DND-41 (cell line): ENCODE data around the gene SUPV3L1.

ENCODE experiments used
- ATAC-seq: fragments of 200-7000 bp; cut with Tn5 transposase; 3 replicates; pipeline ENCODE4 v1.9.1; 2021; ENCODE audit warnings: low read depth; ENCODE audit not compliant: insufficient read depth
- DNase-seq: peaks from one replicate; pipeline ENCODE4 v3.0.0-alpha.2; 2020
- H2AFZ ChIP-seq: 2 replicates; pipeline ENCODE4 v1.6.0; 2012; ENCODE audit warnings: low read depth, low read length
- H3K27ac ChIP-seq: 2 replicates; pipeline ENCODE4 v1.5.1; 2012; ENCODE audit warnings: low read length, inconsistent platforms
- H3K27me3 ChIP-seq: fragments of 200-600 bp; sonication (generic); 2 replicates; pipeline ENCODE4 v1.6.0; 2012; ENCODE audit warnings: low read length, mild to moderate bottlenecking, inconsistent platforms; ENCODE audit not compliant: insufficient read depth, poor library complexity
- H3K36me3 ChIP-seq: 2 replicates; pipeline ENCODE4 v1.5.1; 2012; ENCODE audit warnings: low read length, inconsistent platforms; ENCODE audit not compliant: insufficient read depth
- H3K4me1 ChIP-seq: 2 replicates; pipeline ENCODE4 v1.5.1; 2012; ENCODE audit warnings: mild to moderate bottlenecking, low read length; ENCODE audit not compliant: insufficient read depth
- H3K4me2 ChIP-seq: 2 replicates; pipeline ENCODE4 v1.6.0; 2012; ENCODE audit warnings: mild to moderate bottlenecking, moderate library complexity, low read length, inconsistent platforms; ENCODE audit not compliant: insufficient read depth
- H3K4me3 ChIP-seq, 2 experiments: fragments of 200-600 bp in 1 of 2; shearing (Covaris generic) in 1 of 2; 2 replicates each; pipeline ENCODE4 v1.5.1; 2012 to 2016; ENCODE audit warnings: inconsistent platforms in 2 of 2, low read length in 2 of 2, mild to moderate bottlenecking in 2 of 2, low read depth in 1 of 2, moderate library complexity in 1 of 2
- H3K79me2 ChIP-seq: 2 replicates; pipeline ENCODE4 v1.6.0; 2012; ENCODE audit warnings: low read length, inconsistent platforms; ENCODE audit not compliant: insufficient read depth
- H3K9ac ChIP-seq: 2 replicates; pipeline ENCODE4 v1.6.0; 2012; ENCODE audit warnings: low read depth, mild to moderate bottlenecking, inconsistent platforms, low read length, moderate library complexity
- H3K9me3 ChIP-seq: 2 replicates; pipeline ENCODE4 v1.5.1; 2012; ENCODE audit warnings: low read length, moderate library complexity, mild to moderate bottlenecking, inconsistent platforms; ENCODE audit not compliant: insufficient read depth, severe bottlenecking
- H4K20me1 ChIP-seq: 2 replicates; pipeline ENCODE4 v1.6.0; 2012; ENCODE audit warnings: low read length; ENCODE audit not compliant: insufficient read depth
- EZH2 ChIP-seq: IDR thresholded peaks from 3 replicates; pipeline ENCODE4 v1.6.1; 2012; ENCODE audit warnings: borderline replicate concordance, low read depth, mild to moderate bottlenecking, moderate library complexity, low read length, inconsistent platforms; ENCODE audit not compliant: severe bottlenecking
- TF ChIP-seq, protein P1 (sequence below): IDR thresholded peaks from 2 replicates; pipeline ENCODE4 v1.5.1; 2012; ENCODE audit warnings: borderline replicate concordance, low read length, moderate library complexity, mild to moderate bottlenecking; ENCODE audit not compliant: poor library complexity, severe bottlenecking; ENCODE audit errors: extremely low read depth

SUPV3L1 gene

DNA sequence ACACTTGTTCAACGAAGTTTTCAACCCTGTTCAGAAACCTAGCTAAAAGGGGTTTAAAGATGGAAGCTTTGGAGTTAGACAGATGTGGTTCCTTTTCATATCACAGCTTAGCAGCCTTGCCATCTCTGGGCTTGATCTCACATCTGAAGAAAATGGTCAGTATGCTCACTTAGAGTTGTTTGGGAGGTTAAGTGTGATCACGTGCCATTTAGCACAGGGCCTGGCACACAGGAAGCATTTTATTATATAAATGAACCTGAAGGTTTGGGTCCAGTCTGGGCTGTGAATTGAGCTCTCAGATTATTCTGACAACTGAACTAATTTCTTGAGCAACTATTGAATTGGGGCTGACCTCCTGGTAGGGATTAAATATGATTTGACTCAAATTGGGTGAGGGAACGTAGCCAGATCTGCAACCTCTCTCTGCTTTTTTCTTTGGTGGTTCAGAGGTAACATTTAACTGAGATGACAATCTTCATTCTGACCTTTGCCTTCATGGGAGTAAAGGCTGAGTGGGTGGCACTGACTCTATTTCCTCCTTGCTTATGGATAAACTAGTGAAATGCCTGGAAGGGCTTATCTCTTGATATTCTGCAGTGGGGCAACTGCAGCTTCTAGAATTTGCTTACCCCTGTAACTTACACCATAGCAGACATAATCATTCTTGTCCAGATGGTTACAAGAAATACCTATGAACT lies 29.9 kb downstream of the SUPV3L1 start:
- H3K9me3 ChIP-seq: no peaks in the 10 kb centered on the region
- ATAC-seq: no peak
- H3K79me2 ChIP-seq: no peaks in the 10 kb centered on the region
- H3K4me1 ChIP-seq: peaks cover 4% of the 10 kb centered on the region
- H3K9ac ChIP-seq: no peak overlapping the region
- H3K27me3 ChIP-seq: no peaks in the 10 kb centered on the region
- H3K36me3 ChIP-seq: peaks cover 38% of the 10 kb centered on the region
- no peak overlapping the region for H3K27ac ChIP-seq
- TF ChIP-seq EZH2: no peak
- TF ChIP-seq, protein P1, sequence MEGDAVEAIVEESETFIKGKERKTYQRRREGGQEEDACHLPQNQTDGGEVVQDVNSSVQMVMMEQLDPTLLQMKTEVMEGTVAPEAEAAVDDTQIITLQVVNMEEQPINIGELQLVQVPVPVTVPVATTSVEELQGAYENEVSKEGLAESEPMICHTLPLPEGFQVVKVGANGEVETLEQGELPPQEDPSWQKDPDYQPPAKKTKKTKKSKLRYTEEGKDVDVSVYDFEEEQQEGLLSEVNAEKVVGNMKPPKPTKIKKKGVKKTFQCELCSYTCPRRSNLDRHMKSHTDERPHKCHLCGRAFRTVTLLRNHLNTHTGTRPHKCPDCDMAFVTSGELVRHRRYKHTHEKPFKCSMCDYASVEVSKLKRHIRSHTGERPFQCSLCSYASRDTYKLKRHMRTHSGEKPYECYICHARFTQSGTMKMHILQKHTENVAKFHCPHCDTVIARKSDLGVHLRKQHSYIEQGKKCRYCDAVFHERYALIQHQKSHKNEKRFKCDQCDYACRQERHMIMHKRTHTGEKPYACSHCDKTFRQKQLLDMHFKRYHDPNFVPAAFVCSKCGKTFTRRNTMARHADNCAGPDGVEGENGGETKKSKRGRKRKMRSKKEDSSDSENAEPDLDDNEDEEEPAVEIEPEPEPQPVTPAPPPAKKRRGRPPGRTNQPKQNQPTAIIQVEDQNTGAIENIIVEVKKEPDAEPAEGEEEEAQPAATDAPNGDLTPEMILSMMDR: no peak
- no peak overlapping the region for H2AFZ ChIP-seq
- H4K20me1 ChIP-seq: no peaks in the 10 kb centered on the region
- H3K4me2 ChIP-seq: no peak overlapping the region
- no peak for DNase-seq
- no peak overlapping the region for H3K4me3 ChIP-seq

DNA sequence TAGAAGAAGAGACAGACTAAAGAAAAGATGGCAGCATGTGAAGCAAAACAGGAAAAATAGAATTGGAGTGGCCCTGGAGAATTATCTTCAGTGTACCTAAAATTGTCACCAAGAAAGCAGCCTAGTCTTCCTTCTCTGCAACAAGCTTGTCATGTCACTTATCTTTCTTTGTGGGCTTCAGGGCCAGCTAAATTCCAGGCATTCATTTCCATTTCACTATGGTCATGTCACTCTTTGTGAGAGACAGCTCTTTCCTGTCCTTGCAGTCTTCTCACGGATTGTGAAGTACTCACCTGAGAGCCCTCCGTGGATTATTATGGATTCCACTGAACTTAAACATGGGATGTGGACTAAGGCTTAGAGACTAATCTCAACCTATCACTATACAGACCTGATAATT lies 31.1 kb downstream of the SUPV3L1 start:
- TF ChIP-seq, protein P1: no peak
- no peak for TF ChIP-seq EZH2
- Histone ChIP-seq H3K27me3 (no peaks in the 10 kb centered on the region), H3K4me1 (peaks cover 16% of the 10 kb centered on the region), H3K4me3 (no peak overlapping the region), H3K79me2 (no peaks in the 10 kb centered on the region), H2AFZ (no peak overlapping the region), H4K20me1 (no peaks in the 10 kb centered on the region), H3K9me3 (no peaks in the 10 kb centered on the region), H3K36me3 (peaks cover 29% of the 10 kb centered on the region), H3K27ac (no peak overlapping the region), H3K9ac (no peak overlapping the region), H3K4me2 (no peak overlapping the region)
- no peak for ATAC-seq
- DNase-seq: no peak

DNA sequence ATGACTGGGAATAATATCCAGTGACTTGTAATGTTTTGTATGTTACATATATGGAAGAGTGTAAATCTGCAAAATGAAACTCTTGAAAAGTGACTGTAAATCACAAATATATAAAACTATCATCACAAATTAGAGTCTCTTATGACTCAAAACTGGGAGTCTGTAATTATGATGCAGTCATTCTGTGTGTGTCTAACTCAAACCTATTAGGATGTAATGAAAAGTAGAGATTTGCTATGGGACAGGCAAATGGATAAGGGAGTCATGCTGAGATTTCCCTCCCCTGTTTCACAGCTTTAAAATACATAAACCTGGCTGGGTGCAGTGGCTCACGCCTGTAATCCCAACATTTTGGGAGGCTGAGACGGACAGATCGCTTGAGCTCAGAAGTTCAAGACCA lies 31.5 kb downstream of the SUPV3L1 start:
- Histone ChIP-seq H2AFZ (no peak overlapping the region), H3K27me3 (no peaks in the 10 kb centered on the region), H4K20me1 (no peaks in the 10 kb centered on the region), H3K4me2 (no peak overlapping the region), H3K9me3 (no peaks in the 10 kb centered on the region), H3K4me3 (no peak overlapping the region), H3K4me1 (peaks cover 20% of the 10 kb centered on the region), H3K27ac (no peak overlapping the region), H3K36me3 (peaks cover 25% of the 10 kb centered on the region), H3K9ac (no peak overlapping the region), H3K79me2 (no peaks in the 10 kb centered on the region)
- no peak for TF ChIP-seq EZH2
- TF ChIP-seq, protein P1: no peak
- ATAC-seq: no peak
- DNase-seq: no peak
